HEK293 (cell line): Measurements from ENCODE around the gene JAGN1.

Source experiments
- CTCF ChIA-PET: fragments of 350-600 bp; formaldehyde crosslinking; extraction: SDS; loops from one replicate; lab custom pipeline; 2021; ENCODE audit warnings: antibody characterized with exemption; lab: Yijun Ruan, JAX
- POLR2A ChIA-PET: fragments of 300-600 bp; formaldehyde crosslinking; extraction: SDS; loops from one replicate; lab custom pipeline; 2020; ENCODE audit warnings: antibody characterized with exemption, inconsistent platforms; lab: Yijun Ruan, JAX
- H3K27ac ChIP-seq: fragments of 200-500 bp; sonication (Bioruptor generic); 2 replicates; pipeline ENCODE4 v1.5.1; 2014; ENCODE audit warnings: low read depth, low read length, control low read depth, inconsistent platforms; ENCODE audit errors: extremely low read depth
- H3K36me3 ChIP-seq, 2 experiments: fragments of 200-500 bp in 1 of 2; sonication (Bioruptor generic) in 1 of 2; 1 replicate in 1 of 2; 2 replicates in 1 of 2; pipeline ENCODE4 v1.5.1; 2014 to 2017; ENCODE audit warnings: inconsistent platforms in 2 of 2, low read length in 2 of 2; ENCODE audit not compliant: control insufficient read depth in 2 of 2, insufficient read depth in 1 of 2
- H3K4me1 ChIP-seq: fragments of 200-500 bp; sonication (Bioruptor generic); 2 replicates; pipeline ENCODE4 v1.5.1; 2014; ENCODE audit warnings: mild to moderate bottlenecking, low read length, inconsistent platforms; ENCODE audit not compliant: control insufficient read depth, insufficient read depth
- H3K4me3 ChIP-seq: 2 replicates; pipeline ENCODE4 v1.5.1; 2011; ENCODE audit warnings: low read depth, mild to moderate bottlenecking, control low read depth, low read length, moderate library complexity
- H3K9me3 ChIP-seq: fragments of 200-500 bp; sonication (Bioruptor generic); 2 replicates; pipeline ENCODE4 v1.5.1; 2014; ENCODE audit warnings: low read depth, low read length, inconsistent platforms; ENCODE audit not compliant: control insufficient read depth, insufficient read depth
- GLI2 ChIP-seq: fragments of 450-650 bp; formaldehyde crosslinking; IDR thresholded peaks from 2 replicates; pipeline ENCODE4; 2017; ENCODE audit warnings: missing biosample characterization, missing genetic modification characterization, low read depth, borderline replicate concordance
- HOXA7 ChIP-seq: sonication (generic); formaldehyde crosslinking; IDR thresholded peaks from 2 replicates; pipeline ENCODE4 v1.8.1; 2022; ENCODE audit warnings: missing genetic modification reagents, borderline replicate concordance
- KLF7 ChIP-seq: fragments of 450-650 bp; formaldehyde crosslinking; IDR thresholded peaks from 2 replicates; pipeline ENCODE4 v1.5.1; 2016; ENCODE audit warnings: missing biosample characterization, missing genetic modification characterization, borderline replicate concordance
- KLF9 ChIP-seq: fragments of 450-650 bp; formaldehyde crosslinking; IDR thresholded peaks from 2 replicates; pipeline ENCODE4 v1.5.1; 2016; ENCODE audit warnings: missing biosample characterization, missing genetic modification characterization, low read depth
- MEIS1 ChIP-seq: sonication (generic); formaldehyde crosslinking; IDR thresholded peaks from 2 replicates; pipeline ENCODE4 v1.8.1; 2022; ENCODE audit warnings: missing genetic modification reagents, mild to moderate bottlenecking, borderline replicate concordance
- RBAK ChIP-seq: fragments of 450-650 bp; formaldehyde crosslinking; IDR thresholded peaks from 2 replicates; pipeline ENCODE4 v1.5.1; 2016; ENCODE audit warnings: missing biosample characterization, missing genetic modification characterization
- ZFP41 ChIP-seq: fragments of 450-650 bp; formaldehyde crosslinking; IDR thresholded peaks from 2 replicates; pipeline ENCODE4 v1.5.1; 2016; ENCODE audit warnings: missing biosample characterization, missing genetic modification characterization, borderline replicate concordance
- ZNF112 ChIP-seq: fragments of 450-650 bp; formaldehyde crosslinking; IDR thresholded peaks from 2 replicates; pipeline ENCODE4 v1.5.0; 2017; ENCODE audit warnings: missing biosample characterization, missing genetic modification characterization
- ZNF155 ChIP-seq: fragments of 450-650 bp; formaldehyde crosslinking; IDR thresholded peaks from 2 replicates; pipeline ENCODE4 v1.5.1; 2016; ENCODE audit warnings: missing biosample characterization, missing genetic modification characterization
- ZNF157 ChIP-seq: fragments of 450-650 bp; formaldehyde crosslinking; IDR thresholded peaks from 2 replicates; pipeline ENCODE4 v1.5.1; 2016; ENCODE audit warnings: missing biosample characterization, missing genetic modification characterization
- ZNF16 ChIP-seq: fragments of 450-650 bp; formaldehyde crosslinking; IDR thresholded peaks from 2 replicates; pipeline ENCODE4 v1.5.1; 2016; ENCODE audit warnings: low read depth, missing biosample characterization, missing genetic modification characterization
- ZNF23 ChIP-seq: fragments of 450-650 bp; formaldehyde crosslinking; IDR thresholded peaks from 2 replicates; pipeline ENCODE4 v1.5.1; 2016; ENCODE audit warnings: missing biosample characterization, missing genetic modification characterization, borderline replicate concordance
- ZNF292 ChIP-seq: fragments of 450-650 bp; formaldehyde crosslinking; IDR thresholded peaks from 2 replicates; pipeline ENCODE4 v1.5.1; 2016; ENCODE audit warnings: low read depth, missing biosample characterization, missing genetic modification characterization, borderline replicate concordance
- ZNF324 ChIP-seq: fragments of 450-650 bp; formaldehyde crosslinking; IDR thresholded peaks from 2 replicates; pipeline ENCODE4 v1.5.1; 2016; ENCODE audit warnings: missing biosample characterization, missing genetic modification characterization
- ZNF398 ChIP-seq: fragments of 450-650 bp; formaldehyde crosslinking; IDR thresholded peaks from 2 replicates; pipeline ENCODE4 v1.5.1; 2017; ENCODE audit warnings: missing biosample characterization, missing genetic modification characterization
- ZNF404 ChIP-seq: fragments of 450-650 bp; formaldehyde crosslinking; IDR thresholded peaks from 2 replicates; pipeline ENCODE4 v1.5.1; 2017; ENCODE audit warnings: missing biosample characterization, missing genetic modification characterization
- ZNF521 ChIP-seq: fragments of 450-650 bp; formaldehyde crosslinking; IDR thresholded peaks from 2 replicates; pipeline ENCODE4 v1.5.1; 2017; ENCODE audit warnings: missing biosample characterization, mild to moderate bottlenecking, missing genetic modification characterization
- ZNF544 ChIP-seq: fragments of 450-650 bp; formaldehyde crosslinking; IDR thresholded peaks from 2 replicates; pipeline ENCODE4 v1.5.0; 2017; ENCODE audit warnings: missing biosample characterization, missing genetic modification characterization
- ZNF555 ChIP-seq: fragments of 450-650 bp; formaldehyde crosslinking; conservative IDR thresholded peaks from 2 replicates; pipeline ENCODE4 v1.5.1; 2017; ENCODE audit warnings: missing biosample characterization, mild to moderate bottlenecking, missing genetic modification characterization, inconsistent platforms
- ZNF571 ChIP-seq: fragments of 450-650 bp; formaldehyde crosslinking; IDR thresholded peaks from 2 replicates; pipeline ENCODE4 v1.5.0; 2017; ENCODE audit warnings: missing biosample characterization, missing genetic modification characterization
- ZNF580 ChIP-seq: fragments of 450-650 bp; formaldehyde crosslinking; IDR thresholded peaks from 2 replicates; pipeline ENCODE4 v1.5.1; 2016; ENCODE audit warnings: missing biosample characterization, missing genetic modification characterization
- ZNF585B ChIP-seq: fragments of 450-650 bp; formaldehyde crosslinking; IDR thresholded peaks from 2 replicates; pipeline ENCODE4 v1.5.1; 2016; ENCODE audit warnings: missing biosample characterization, missing genetic modification characterization
- ZNF704 ChIP-seq: fragments of 450-650 bp; formaldehyde crosslinking; IDR thresholded peaks from 2 replicates; pipeline ENCODE4 v1.5.1; 2016; ENCODE audit warnings: missing biosample characterization, missing genetic modification characterization
- TF ChIP-seq, protein P1 (sequence below): fragments of 450-650 bp; formaldehyde crosslinking; IDR thresholded peaks from 2 replicates; pipeline ENCODE4 v1.5.1; 2016; ENCODE audit warnings: missing biosample characterization, missing genetic modification characterization
- TF ChIP-seq, protein P2 (sequence below): fragments of 450-650 bp; formaldehyde crosslinking; IDR thresholded peaks from 2 replicates; pipeline ENCODE4 v1.5.1; 2016; ENCODE audit warnings: missing biosample characterization, missing genetic modification characterization
- TF ChIP-seq, protein P3 (sequence below): fragments of 450-650 bp; formaldehyde crosslinking; IDR thresholded peaks from 2 replicates; pipeline ENCODE4 v1.5.1; 2016; ENCODE audit warnings: missing biosample characterization, missing genetic modification characterization

JAGN1 gene

DNA sequence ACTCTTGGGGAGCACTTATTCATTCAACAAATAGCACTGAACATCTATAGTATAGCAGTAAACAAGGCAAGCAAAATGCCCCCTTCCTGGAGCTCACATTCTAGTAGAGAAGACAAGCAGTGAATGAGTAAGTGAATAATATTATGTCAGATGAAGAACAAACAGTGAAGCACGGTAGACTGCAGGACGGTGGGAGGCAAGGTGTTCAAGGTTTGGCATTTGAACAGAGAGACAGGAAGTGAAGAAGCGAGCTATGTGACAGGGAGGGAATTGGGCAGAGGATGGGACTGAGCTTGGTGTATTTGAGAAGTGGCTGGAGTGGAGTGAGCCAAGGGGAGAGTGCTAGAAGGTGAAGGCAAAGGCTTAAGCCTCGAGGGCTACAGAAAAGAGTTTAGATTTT is 44.6 kb downstream of the JAGN1 start:
- no peak overlapping the region for H3K27ac ChIP-seq
- POLR2A ChIA-PET, result interaction anchor here (0.5 to 1.5 kb wide), 3 partner anchors 9 to 313 kb away, joined by 3 to 7 read pairs (median 4); partner anchors contain the start of gene TATDN2
- TF ChIP-seq ZNF544 (no peak), ZNF404 (tag by site-specific recombination) (no peak), MEIS1 (CRISPR knock-in tag) (no peak), ZNF324 (no peak), ZNF155 (tag by site-specific recombination) (no peak), ZNF580 (tag by site-specific recombination) (no peak), ZNF112 (tag by site-specific recombination) (no peak), ZNF571 (tag by site-specific recombination) (no peak), ZFP41 (tag by site-specific recombination) (no peak), RBAK (tag by site-specific recombination) (no peak), GLI2 (no peak), ZNF157 (no peak)
- TF ChIP-seq, protein P1, sequence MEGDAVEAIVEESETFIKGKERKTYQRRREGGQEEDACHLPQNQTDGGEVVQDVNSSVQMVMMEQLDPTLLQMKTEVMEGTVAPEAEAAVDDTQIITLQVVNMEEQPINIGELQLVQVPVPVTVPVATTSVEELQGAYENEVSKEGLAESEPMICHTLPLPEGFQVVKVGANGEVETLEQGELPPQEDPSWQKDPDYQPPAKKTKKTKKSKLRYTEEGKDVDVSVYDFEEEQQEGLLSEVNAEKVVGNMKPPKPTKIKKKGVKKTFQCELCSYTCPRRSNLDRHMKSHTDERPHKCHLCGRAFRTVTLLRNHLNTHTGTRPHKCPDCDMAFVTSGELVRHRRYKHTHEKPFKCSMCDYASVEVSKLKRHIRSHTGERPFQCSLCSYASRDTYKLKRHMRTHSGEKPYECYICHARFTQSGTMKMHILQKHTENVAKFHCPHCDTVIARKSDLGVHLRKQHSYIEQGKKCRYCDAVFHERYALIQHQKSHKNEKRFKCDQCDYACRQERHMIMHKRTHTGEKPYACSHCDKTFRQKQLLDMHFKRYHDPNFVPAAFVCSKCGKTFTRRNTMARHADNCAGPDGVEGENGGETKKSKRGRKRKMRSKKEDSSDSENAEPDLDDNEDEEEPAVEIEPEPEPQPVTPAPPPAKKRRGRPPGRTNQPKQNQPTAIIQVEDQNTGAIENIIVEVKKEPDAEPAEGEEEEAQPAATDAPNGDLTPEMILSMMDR, result no peak
- TF ChIP-seq, all 188 proteins: peak for 0
- no peaks in the 10 kb centered on the region for H3K9me3 ChIP-seq
- H3K36me3 ChIP-seq, result peaks cover 6 to 43% of the 10 kb centered on the region in 2 experiments
- H3K4me1 ChIP-seq, result 0 out of 2 replicates have a peak, but pooled peaks cover 2% of the 10 kb centered on the region
- H3K4me3 ChIP-seq, result no peak overlapping the region
- CTCF ChIA-PET, result interaction anchor here (1.5 to 1.9 kb wide), 2 partner anchors 11 to 48 kb away, joined by 5 to 17 read pairs; no protein-coding TSS in a partner anchor

- H3K27ac ChIP-seq, result no peak overlapping the region
- H3K4me1 ChIP-seq, result 0 out of 2 replicates have a peak, but pooled peaks cover 2% of the 10 kb centered on the region
- H3K9me3 ChIP-seq, result no peaks in the 10 kb centered on the region
- CTCF ChIA-PET, result interaction anchor here (1.9 kb wide), 1 partner anchor 10 kb away, joined by 17 read pairs; no protein-coding TSS in a partner anchor
- H3K4me3 ChIP-seq, result no peak overlapping the region
- peaks cover 6 to 39% of the 10 kb centered on the region in 2 experiments for H3K36me3 ChIP-seq
- POLR2A ChIA-PET, result interaction anchor here (1.5 kb wide), 1 partner anchor 11 kb away, joined by 7 read pairs; no protein-coding TSS in a partner anchor
- TF ChIP-seq, protein P2, sequence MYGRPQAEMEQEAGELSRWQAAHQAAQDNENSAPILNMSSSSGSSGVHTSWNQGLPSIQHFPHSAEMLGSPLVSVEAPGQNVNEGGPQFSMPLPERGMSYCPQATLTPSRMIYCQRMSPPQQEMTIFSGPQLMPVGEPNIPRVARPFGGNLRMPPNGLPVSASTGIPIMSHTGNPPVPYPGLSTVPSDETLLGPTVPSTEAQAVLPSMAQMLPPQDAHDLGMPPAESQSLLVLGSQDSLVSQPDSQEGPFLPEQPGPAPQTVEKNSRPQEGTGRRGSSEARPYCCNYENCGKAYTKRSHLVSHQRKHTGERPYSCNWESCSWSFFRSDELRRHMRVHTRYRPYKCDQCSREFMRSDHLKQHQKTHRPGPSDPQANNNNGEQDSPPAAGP (tag by site-specific recombination), result no peak
- TF ChIP-seq ZNF555 (tag by site-specific recombination) (no peak), ZNF292 (tag by site-specific recombination) (no peak), ZNF585B (no peak), RBAK (tag by site-specific recombination) (no peak), ZNF521 (tag by site-specific recombination) (no peak), ZNF704 (no peak), KLF9 (tag by site-specific recombination) (no peak), HOXA7 (CRISPR knock-in tag) (no peak), KLF7 (no peak), ZNF398 (tag by site-specific recombination) (no peak), ZNF16 (tag by site-specific recombination) (no peak), ZNF23 (tag by site-specific recombination) (no peak)
- TF ChIP-seq, protein P3, sequence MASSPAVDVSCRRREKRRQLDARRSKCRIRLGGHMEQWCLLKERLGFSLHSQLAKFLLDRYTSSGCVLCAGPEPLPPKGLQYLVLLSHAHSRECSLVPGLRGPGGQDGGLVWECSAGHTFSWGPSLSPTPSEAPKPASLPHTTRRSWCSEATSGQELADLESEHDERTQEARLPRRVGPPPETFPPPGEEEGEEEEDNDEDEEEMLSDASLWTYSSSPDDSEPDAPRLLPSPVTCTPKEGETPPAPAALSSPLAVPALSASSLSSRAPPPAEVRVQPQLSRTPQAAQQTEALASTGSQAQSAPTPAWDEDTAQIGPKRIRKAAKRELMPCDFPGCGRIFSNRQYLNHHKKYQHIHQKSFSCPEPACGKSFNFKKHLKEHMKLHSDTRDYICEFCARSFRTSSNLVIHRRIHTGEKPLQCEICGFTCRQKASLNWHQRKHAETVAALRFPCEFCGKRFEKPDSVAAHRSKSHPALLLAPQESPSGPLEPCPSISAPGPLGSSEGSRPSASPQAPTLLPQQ (tag by site-specific recombination), result no peak
Observed at GRCh38 chr3:9935966-9936510, 45.6 kb downstream of the JAGN1 start.
